Limb (tissue), 2 donors: ENCODE results near the gene POLR2J2.
"Not testable (repeated sequence)": the region's sequence is repeated elsewhere in the genome, so short reads cannot be mapped to it uniquely, and the experiment has no call there.

Source experiments
- DNase-seq, 2 donors: peaks; one replicate each; pipeline ENCODE4 v3.0.0-alpha.2; 2016; ENCODE audit errors: extremely low spot score in 2 of 2

POLR2J2 gene

DNA sequence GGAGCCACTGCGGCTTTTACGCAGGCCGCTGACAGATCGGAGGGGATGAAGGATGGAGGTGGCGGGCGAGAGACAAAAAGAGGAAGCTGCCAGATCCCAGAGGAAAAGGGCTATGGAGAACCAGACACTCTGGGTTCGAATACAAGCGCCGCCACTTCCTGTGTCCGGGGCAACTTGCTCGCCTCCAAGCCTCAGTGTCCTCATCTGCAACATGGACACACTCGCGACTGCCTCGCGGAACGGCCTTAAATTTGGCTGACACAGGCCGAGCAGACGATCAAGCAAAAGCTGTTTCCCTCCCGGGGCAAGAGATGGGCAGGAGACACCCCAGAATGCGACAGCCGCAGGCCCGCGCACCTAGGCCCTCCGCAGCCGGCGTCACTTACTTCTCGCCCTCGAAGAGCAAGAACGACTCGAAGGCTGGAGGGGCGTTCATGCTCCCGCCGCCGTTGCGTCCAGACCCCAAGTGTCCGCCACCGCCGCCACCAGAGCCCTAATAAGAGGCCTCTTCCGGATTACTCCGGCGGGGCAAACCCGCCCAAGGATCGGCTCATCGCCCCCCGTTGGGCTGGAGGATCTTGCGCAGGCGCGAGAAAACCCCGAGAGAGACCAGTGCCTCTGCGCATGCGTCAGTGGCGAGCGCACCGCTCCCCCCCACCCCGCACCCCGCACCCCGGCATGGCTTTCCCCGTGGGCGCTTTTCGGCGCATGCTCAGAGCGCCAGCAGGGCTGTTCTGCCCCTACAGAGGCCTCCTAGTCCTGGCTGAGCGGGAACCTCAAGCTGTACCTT lies at the start of gene POLR2J2:
TSS of gene POLR2J2 (minus strand) at position 498 of the 790 bp plus-strand sequence. CDS start at position 436, 62 bp downstream.
- DNase-seq: peak; percentile 31 to 99

DNA sequence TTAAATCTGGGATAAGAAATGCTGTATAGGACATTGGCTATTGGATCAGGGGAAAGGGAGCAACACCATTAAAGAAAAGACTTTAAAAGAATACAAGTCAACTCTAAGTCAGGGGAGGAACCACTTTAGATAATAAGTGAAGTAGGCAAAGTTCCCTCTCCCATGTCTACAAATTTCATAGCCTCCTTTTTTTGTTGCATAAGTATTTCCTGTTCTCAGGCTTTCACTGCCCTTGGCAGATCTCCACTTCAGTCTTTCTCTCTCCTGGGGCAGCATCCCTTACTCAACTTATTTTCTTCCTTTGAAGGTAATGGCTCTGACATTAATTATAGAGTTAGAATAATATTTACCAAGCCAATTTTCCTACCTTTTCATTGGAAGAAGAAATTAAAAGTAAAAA lies 47.0 kb upstream of the POLR2J2 start:
- DNase-seq: not testable (repeated sequence)

DNA sequence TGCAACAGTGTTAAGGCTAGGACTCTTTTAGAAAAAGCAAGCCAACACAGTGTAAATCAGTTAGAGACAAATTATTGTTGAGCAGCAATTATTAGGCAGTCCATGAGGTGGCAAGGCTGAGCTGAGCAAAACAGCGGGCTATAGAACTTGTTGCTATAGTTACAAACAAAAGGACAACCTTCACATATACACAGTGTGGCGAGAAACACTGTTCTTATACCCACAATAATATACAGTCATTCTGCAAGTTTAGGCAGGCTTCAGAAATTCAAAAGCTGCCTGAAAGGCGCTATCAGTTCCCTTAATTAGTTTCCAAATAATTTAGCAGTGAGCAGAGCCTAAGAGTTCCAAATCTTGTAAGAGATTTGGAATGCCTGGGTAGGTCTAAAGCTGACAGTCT lies 44.3 kb upstream of the POLR2J2 start:
- DNase-seq: peak in 1 of 2 donors; percentile 20

DNA sequence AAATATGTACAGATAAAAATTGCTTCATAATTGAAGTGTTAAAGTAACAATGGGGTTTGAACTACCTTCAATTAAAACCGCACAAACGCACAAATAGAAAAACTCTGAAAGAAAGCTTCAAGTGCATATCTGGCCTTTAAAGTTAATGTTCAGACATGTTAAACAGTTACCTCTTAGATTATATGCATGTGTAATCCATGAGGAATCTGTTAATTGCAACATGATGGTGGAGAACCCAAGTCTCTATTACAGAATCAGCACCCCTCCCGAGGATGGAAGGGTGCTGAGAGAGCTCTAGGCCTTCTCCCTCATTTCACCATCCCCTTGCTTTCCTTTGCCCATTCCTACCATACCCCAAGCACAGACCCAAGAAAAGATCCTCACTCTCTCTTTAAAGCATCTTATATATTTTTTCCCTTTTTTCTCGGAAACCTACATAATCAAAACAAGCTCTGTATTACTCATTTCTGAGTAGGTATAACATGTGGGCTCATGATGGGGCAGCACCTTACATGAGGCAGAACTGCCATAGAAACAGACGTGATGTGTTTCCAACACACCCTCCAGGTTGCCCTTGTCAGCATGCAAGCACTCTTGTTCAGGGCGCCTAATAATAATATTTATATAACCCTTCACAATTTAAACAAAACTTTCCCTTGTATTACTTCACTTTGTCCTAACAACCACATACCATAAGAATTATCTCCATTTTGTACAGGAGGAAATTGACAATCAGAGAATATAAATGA lies 43.5 kb upstream of the POLR2J2 start:
- not testable (repeated sequence) for DNase-seq

DNA sequence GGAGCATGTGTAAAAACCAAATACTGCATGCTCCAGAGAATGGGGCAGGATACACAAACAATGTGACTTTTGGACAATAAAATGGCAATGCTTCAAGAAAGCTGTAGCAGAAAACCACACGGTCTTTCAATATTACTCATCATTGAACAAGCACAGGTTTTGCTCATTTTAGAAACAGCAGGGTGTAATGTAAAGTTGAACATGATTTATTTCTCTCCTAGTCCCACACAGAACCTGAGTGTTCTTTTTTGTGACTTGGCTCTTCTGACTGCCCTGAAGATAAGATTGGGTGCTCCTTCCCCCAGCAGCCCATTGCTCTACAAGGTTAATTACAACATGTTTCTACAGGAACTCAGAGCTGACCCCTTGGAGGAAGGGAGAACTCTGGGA lies 42.2 kb upstream of the POLR2J2 start:
- DNase-seq: not testable (repeated sequence)

DNA sequence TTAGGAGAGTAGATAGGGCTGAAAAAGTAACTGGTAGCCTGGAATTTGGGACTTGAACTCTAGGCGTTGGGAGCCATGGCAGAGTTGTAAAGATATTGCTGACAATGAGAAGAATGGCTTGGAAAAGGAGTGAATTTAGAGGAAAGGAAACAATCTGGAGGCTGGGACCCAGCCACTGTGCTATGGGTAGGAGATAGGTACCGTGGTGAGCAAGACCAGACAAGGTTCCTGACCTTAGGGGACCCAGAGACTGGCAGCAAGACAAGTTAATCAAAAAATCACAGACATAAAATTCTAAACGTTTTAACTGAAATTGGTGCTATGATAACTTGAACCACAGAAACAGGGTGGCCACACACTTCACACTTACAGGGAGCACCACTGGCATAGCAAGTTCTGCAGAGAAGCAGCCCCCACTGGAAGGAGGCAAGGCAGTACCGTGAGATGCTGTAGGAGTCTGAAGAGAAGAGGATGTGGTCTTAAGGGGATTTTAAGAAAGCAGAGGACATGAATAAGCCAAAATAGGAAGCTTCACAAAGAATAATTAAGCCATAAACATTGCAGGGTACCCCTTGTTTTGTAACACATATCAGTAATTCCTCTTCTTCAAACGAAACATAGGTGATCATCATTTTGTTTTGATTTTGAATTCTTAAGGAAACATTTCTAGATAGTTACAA lies 41.7 kb upstream of the POLR2J2 start:
- not testable (repeated sequence) for DNase-seq

DNA sequence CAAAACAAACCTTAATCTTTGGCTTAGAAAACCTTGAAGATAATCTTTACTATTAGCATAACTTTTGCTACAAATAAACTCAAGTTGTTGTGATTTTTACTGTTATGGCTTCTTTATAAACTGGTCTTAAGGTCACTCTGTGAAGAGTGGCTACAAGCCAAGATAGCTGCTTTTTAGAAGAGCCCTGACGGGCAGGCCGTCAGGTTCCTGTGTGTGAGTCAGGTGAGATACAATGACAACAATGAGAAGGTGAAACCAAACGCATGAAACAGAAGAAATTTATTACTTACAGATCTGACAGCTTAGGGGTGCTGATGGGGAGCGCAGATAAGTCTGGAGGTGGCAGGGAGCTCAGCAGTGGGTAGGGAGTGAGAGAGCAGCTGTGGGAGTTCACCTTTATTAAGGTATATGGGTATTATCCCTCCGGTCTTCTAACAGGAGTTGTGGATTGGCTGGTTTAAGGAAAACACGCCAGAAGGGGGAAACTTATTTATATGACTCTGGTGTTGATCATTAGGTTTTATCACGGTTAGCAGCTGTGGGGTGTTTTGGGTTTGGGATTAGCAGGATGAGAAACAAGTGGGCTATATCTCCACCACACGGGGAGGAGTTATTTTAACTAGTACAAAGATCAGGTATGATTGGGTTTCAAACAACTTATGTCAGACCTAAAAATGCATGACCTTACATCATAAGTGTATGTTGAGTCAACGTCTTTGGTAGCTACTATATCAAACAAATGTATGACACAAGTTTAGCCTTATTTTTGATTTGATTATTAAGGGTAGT lies 27.7 kb upstream of the POLR2J2 start:
- peak in 1 of 2 donors; percentile 13 for DNase-seq

DNA sequence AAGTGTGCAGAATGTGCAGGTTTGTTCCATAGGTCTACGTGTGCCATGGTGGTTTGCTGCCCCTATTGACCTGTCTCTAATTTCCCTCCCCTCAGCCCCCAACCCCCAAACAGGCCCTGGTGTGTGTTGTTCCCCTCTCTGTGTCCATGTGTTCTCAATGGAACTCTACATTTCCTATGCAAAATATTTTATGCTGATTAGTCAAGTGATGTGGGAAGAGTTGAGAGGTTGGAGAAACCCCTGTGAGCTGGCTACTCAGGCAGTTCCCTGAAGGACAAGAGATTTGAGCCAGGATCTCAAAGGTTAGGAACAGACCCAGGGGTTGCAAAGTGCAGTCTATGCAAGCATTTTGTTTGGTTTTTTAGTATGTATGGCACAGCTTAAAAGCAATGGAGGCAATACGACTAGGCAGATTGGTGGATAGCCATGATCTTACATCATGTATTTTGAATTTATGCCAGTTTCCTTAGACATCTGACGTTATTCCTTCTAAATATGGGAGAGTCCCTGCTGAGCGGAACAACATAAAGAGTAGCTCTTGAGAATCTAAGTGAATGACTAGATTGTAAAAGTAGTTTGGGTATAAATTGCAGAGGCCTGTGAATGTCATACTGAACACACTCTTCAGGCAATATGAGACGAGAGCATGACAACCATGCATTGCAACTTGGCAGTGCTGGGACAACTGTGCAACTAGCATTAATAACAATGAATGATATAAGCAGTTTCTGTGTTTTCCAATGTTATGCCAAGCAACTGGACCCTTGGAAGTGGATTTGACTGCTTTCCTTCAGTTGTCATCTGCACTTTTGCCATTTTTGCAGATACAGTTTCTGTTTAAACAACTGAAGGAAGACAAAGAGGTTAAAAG lies 26.4 kb upstream of the POLR2J2 start:
- DNase-seq: not testable (repeated sequence)

DNA sequence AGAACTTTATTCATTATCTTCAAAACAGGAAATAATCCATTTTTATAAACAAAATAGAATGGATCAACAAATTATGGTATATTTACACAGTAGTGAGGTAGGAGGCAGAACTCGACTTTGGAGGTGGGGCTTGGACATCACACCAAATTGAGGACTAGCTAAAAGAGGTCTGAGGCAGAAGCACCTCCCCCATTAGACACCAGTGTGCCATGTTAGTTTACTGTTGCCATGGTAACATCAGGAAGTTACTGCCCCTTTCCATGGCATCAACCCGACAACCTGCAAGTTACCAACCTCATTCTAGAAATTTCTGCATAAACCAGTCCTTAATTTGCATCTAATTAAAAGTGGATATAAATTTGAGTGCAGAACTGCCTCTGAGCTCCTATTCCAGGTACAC lies 24.5 kb upstream of the POLR2J2 start:
- DNase-seq: not testable (repeated sequence)

DNA sequence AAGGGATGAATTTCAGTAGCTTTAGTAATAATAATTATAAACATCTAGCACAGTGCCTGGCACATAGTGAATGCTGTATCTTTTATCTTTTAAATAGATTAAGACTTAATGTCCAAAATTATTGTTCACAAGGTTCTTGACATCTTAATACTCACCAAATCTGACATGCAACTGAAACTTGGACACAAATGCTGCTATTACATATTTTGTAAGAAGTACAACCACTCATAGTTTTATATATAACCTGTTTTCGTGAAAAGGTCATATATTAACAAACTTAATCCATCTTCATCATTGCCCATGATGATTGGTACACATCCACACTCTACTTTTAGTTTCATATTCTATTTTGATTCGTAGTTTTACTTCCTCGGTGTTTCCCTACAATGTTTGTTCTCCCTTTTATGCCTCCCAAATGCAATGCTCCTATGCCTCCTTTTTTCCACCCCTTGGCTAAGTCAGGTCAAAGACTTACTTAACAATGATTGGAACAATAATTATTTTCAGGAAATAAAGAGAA lies 23.6 kb upstream of the POLR2J2 start:
- not testable (repeated sequence) for DNase-seq

DNA sequence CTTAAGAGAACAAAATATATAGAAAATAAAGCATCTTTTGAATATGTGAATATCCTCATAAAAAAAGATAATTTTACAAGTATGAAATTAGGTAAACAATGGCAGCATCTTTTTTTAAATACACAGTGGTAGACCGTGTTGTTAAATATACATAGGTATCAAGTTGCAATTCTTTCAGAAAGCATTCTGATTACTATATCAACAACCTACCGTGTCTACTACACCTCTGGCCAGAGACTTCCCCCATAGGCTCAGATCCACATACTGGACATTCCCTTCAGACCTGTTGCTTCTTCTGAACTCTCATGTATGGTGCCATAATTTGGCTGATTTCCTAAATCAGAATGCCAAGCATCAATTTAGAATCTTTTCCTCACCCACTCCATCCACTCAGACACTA lies 22.5 kb upstream of the POLR2J2 start:
- not testable (repeated sequence) for DNase-seq

DNA sequence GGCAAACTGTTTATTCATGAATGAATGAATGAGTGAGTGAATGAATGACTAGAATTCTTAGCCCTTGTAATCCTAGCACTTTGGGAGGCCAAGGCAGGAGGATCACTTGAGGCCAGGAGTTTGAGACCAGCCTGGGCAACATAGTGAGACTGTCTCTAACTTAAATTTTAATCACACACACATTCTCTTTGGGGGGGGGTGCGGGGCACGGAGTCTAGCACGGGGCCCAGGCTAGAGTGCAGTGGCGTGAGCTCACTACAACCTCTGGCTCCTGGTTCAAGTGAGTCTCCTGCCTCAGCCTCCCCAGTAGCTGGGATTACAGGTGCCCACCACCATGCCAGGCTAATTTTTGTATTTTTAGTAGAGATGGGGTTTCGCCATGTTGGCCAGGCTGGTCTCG lies 19.1 kb upstream of the POLR2J2 start:
- DNase-seq: not testable (repeated sequence)

DNA sequence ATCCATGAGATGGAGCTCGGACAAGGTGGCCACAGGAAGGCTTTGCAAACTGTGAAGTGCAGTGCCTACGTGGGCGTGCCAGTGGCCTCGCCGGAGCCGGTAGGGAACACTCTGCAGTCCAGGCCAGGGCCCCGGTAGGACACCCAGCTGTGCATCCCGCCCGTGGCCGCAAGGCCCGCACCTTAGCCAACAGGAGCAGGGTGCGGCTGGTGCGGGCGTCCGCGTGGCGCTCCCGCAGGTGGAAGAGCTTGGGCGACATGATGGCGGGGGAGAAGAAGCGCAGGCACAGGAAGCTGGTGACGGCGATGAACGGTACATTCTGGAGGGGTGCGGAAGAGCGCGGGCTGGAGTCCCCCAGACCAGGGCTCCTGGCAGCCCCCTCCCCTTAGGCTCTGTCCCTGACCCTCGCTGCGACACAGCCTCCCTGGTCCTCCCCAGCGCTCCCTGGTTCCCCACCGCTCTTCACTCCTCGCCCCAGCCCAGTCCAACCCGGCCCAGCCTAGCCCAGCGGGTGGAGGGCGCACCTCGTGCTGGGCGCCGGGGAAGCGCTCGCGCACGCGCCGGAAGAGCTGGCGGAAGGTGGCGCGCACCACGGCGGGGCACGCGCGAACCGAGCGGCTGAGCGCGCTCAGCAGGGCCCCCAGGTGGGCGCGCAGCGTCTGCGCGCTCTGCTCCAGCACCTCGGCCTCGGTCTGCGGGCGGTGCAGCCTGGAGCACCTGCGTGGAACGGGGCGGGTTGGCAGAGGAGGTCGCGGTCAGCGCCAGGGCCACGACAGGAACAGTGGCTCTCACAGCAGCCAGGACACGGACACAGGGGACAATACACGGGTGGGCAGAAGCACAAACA lies 18.2 kb upstream of the POLR2J2 start:
- DNase-seq: peak in 1 of 2 donors; percentile 28

DNA sequence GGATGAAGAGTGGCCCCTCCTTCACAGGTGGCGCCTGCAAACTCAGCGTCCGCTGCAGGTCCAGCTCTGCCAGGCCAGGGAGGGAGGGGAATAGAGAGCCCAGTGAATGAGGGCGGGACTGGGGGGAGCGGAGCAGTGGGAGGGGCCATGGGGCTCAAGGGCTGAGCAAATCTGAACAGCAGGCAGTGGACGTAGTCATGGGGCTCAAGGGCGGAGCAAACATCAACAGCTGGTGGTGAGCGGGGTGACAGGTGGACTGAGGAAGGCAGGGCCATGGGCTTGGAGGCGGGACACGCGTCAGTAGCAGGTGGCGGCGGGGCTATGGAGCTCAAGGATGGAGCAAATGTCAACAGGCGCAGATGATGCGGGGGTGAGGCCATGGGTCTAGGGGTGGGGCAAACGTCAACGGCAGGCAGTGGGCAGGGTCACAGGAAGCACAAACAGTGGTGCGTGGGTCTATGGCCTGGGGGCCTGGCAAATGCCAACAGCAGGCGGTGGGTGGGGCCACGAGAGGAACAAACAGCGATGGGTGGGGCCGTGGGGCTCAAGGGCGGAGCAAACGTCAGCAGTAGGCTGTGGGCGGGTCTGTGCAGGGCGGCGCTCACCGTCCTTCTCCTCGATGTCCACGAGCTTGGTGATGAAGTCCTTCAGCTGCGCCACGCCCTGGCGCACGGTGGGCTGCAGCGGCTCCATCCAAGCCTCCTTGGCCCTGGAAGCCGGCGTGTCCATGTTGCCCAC lies 17.0 kb upstream of the POLR2J2 start:
- DNase-seq: not testable (repeated sequence)

DNA sequence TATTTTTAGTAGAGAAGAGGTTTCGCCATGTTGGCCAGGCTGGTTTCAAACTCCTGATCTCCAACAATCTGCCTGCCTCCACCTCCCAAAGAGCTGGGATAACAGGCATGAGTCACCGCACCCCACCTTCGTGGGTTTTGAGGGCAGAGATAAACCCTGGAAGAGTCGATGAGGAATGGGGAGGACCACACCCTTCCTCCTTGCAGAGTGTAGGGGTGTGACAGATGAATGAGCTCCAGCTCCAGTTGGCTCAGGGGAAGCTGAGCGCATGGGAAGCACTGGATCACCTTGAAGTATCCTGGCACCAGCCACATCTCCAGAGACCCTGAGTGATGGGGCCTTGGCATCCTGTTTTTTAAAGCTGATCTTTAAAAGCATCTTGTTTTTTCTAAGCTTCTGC lies 11.1 kb upstream of the POLR2J2 start:
- not testable (repeated sequence) for DNase-seq

DNA sequence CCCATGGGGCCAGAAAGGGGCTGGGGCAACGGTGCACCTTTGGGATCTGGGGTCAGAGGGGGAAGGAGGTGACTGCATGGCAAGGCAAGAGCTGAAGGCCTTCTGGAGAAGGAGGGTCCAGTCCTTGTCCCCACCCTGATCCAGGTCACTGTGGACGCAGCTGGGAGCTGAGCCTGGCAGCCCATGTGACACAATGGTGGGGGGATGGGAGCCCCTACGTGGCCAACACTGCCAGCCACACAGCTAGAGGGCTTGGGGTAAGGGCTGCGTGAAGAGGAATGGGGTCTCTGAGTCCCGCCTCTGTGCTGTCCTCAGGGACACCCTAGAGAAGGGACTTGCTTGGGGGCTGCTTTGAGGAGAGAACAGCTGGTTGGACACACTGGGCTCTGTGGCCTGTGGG lies 9.3 kb upstream of the POLR2J2 start:
- DNase-seq: not testable (repeated sequence)

DNA sequence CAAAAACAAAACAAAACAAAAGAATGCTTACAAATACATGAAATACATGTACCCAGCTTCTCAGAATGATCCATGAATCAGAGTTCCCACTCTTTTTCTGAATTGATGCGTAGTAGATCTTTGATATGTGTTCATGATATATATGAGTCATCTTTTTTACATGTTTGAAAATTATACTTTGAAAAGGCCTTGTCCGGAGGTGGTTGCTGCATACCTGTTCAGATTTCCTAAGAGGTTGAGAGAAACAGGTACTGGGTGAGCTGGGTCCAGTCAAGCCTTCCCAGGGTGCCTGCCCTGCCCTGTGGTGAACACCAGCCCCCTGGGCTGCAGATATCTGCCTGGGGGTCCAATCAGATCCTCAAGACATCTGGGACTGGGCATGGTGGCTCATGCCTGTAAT lies 4.1 kb upstream of the POLR2J2 start:
- not testable (repeated sequence) for DNase-seq

DNA sequence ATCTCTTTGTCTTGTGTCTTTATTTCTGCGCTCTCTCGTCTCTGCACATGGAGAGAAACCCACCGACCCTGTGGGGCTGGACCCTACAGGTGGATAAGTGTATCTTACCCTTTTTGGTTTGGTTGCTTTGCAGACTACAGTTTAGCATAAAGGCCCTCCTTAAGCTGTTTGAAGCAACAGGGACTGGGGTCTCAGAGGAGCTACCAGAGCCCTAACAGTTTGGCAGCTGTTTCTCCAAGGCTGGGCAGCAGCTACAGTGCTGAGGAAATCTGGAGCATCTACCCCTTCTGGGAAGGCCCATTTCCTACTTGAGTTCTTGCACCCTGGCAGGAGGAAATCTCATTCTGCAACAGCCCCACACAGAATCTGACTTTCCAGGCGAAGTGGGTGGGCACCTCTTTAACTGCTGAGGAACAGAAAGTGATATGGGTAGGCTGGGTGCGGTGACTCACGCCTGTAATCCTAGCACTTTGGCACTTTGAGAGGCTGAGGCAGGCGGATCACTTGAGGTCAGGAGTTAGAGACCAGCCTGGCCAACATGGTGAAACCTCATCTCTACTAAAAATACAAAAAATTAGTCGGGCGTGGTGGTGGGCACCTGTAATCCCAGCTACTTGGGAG lies 2.1 kb upstream of the POLR2J2 start:
- DNase-seq: not testable (repeated sequence)
